NCI-H524 (cell line): Measurements from ENCODE around the gene RAP1GAP2.
"Not testable (repeated sequence)": the region's sequence is repeated elsewhere in the genome, so short reads cannot be mapped to it uniquely, and the experiment has no call there.

Source experiments
- DNase-seq, 2 experiments: peaks; one replicate each; lab custom pipeline; 2025; lab: John Stamatoyannopoulos, UW

Gene RAP1GAP2

GRCh38 chr17:2814481-2815341 lies 18.5 kb downstream of the RAP1GAP2 start:
- DNase-seq: no peak

DNA sequence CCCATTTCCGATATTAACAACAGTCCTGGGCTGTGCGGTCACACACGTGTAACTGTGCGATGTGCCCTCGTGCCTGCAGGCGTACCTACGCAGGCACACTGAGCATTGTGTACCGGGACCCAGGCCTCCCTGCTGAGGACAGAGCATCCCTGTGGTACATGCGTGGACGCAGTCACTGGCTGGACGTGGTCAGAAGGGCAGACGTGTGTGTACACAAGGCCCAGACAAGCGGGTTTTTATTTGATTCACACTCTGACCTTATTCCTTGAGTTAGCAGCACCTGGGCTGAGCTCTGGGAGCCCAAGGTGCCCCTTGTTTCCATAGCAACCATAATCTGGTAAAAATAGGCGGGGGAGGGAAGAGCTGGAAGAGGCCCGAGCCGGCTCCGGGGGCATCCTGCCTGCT lies 19.5 kb downstream of the RAP1GAP2 start:
- peak in 1 of 2 experiments; percentile 41 for DNase-seq

DNA sequence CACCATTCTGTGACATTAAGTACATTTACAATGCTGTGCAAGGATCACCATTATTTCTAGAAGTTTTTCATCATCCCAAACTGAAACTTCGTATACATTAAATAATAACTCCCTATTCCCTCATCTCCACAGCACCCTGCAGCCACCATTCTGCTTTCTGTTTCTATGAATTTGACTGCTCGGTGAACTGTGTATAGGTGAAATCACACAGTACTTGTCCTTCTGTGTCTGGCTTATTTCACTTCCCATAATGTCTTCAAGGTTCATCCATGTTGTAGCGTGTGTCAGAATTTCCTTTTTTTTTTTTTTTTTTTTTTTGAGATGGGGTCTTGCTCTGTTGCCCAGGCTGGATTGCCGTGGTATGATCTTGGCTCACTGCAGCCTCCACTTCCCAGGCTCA lies 20.4 kb downstream of the RAP1GAP2 start:
- DNase-seq: no peak

GRCh38 chr17:2819294-2819693 lies 23.1 kb downstream of the RAP1GAP2 start:
- DNase-seq: not testable (repeated sequence)

DNA sequence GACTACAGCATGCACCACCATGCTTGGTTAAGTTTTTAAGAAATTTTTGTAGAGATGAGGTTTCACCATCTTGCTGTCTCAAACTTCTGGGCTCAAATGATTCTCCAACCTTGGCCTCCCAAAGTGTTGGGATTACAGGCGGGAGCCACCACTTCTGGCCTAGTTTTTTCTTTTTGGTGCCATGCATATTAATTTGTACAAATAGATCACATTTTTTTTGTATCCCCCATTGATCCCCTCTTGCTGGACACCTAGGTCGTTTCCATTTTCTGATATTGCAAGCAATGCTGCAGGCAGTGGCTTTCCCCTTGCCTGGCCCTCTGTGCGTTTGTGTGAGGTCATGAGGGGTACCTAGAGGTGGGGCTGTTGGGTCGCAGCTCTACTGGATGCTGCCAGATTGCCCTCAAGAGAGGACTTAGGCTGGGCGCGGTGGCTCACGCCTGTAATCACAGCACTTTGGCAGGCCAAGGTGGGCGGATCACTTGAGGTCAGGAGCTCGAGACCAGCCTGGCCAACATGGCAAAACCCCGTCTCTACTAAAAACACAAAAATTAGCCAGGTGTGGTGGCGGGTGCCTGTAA lies 23.8 kb downstream of the RAP1GAP2 start:
- DNase-seq: no peak

GRCh38 chr17:2821868-2822267 lies 25.6 kb downstream of the RAP1GAP2 start:
- no peak for DNase-seq

- no peak for DNase-seq
Observed at GRCh38 chr17:2822358-2822757, 26.1 kb downstream of the RAP1GAP2 start.

- no peak for DNase-seq
Observed at GRCh38 chr17:2825253-2825970, 29.2 kb downstream of the RAP1GAP2 start.

DNA sequence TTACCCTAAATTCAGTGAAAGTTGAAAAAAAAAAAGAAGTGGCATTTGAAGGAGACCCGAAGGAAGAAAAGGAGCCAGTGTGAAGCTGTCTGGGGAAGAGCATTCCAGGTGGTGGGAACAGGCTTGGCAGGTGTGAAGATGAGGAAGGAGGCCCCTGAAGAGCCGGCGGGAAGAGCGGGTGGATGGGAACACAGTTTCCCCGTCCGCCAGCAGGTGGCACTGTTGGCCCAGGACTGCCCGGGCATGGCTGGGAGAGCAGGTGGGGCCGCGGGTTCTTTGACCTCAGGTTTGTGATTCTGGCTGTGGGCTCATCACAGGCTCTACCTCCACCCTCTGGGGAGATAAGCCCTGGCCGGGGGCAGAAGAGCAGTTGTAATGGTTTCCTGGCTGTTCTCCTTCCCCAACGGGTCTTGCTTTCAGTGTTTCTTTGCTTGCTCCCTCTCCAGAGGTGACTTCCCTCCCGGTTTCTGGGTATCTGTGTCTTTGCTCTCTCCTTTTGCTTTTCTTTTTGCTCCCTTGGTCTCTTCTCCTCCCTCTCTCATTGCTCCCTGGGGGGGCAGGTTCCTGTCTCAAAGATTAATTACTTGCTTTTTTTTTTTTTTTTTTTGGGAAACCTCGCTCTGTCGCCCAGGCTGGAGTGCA lies 32.3 kb downstream of the RAP1GAP2 start:
- peak; percentile 60 to 76 for DNase-seq

DNA sequence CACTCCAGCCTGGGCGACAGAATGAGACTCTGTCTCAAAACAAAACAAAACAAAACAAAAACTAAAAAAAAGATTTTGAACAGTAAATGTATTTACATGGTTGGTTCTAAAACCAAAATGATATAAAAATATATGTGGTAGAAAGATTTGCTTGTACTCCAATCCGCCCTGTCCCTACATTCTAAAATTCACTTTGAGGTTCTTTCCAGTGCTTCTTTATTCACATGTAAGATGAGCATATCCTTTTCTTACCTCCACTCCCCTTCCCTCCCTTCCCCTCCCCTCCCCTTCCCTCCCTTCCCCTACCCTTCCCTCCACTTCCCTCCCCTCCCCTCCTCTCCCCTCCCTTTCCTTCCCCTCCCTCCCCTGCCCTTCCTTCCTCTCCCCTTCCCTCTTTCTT lies 34.4 kb downstream of the RAP1GAP2 start:
- no peak for DNase-seq

- no peak for DNase-seq
Observed at GRCh38 chr17:2835780-2836179, 39.5 kb downstream of the RAP1GAP2 start.

- DNase-seq: no peak
Observed at GRCh38 chr17:2837147-2837561, 40.9 kb downstream of the RAP1GAP2 start.

- DNase-seq: no peak
Observed at GRCh38 chr17:2841606-2842005, 45.4 kb downstream of the RAP1GAP2 start.

DNA sequence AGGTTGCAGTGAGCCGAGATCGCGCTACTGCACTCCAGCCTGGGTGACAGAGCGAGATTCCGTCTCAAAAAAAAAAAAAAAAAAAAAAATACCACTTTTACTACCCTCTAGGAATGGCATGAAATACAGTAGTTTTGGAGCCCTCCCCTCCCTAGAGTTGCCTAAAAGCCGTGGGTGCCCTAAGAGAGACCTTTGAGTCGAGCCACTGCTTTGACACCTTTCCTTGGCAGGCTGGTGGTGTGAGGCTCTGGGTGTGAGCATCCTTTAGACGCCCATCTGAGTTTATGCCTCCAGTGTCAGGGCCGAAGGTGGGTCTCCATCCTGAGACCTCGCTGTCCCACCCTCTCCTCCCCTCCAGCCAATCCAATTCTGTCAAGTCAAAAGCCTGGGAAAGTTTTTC lies 46.2 kb downstream of the RAP1GAP2 start:
- DNase-seq: no peak

DNA sequence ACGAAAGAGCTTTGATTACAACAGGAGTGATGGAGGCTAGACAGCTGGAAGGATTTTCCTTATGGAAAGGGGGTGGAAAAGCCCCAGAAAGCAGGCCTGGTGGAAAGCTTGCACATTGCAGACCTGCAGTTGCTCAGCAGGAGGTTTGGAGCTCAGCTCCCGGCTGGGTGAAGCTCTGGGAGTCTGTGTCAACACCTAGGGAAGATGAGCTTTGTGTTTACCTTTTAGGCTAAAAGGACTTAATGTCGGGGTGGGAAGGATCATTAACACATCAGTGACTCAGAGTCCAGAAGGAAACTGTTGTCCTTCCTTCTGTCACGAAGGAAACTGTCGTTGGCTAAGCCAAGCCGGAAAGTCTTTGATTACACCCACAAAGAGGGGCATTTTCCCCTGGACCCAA lies 48.2 kb downstream of the RAP1GAP2 start:
- DNase-seq: no peak

- DNase-seq: no peak
Observed at GRCh38 chr17:2847381-2848333, 51.4 kb downstream of the RAP1GAP2 start.

GRCh38 chr17:2849327-2849670 lies 53.1 kb downstream of the RAP1GAP2 start:
- DNase-seq: no peak

DNA sequence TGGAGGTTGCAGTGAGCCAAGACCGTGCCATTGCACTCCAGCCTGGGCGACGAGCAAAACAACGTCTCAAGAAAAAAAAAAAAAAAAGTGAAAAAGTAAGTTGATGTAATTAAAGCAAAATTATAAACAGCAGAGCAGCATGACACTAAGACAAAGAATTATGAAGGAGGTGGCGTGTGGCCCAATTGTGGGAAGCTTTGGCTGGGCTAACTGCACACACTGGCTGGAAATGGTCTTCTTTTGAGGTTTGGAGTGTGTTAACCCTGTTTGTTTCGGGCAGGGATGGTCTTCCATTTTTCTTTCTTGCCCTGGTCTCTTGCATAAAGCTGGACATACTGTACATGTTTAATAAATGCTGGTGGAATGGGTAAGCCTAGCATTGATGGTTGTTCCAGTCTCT lies 54.8 kb downstream of the RAP1GAP2 start:
- DNase-seq: no peak

GRCh38 chr17:2851615-2852014 lies 55.4 kb downstream of the RAP1GAP2 start:
- no peak for DNase-seq

GRCh38 chr17:2852221-2852620 lies 56.0 kb downstream of the RAP1GAP2 start:
- no peak for DNase-seq

DNA sequence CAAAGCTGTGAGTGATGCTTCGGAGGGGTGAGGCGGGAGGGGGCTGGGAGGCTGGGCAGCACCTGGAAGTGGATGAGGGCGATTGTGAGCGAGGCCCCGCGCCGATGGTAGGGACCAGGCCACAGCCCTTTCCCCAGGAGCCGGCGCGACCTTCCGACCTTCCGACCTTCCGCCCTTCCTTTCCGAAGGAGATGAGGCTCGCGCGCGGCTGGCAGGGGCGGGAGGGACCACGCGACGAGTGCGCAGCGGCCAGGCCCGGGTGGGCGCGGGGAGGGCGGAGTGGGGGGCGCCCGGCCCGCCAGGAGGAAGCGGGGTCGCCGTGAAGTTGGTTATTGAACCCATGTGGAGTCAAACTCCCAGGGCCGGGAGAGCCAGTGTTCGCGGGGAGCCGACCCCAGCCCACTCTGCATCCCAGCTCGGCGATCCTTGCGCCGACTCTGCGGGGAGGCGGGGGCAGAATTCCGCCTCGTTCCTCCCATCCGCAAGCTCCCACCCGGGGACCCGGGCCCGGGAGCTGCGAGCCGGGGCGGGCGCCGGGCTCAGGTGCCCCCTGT lies 56.6 kb downstream of the RAP1GAP2 start:
- DNase-seq: peak in 1 of 2 experiments; percentile 40
